Mesendoderm (in vitro differentiated cells): ENCODE results near the gene PLAAT2.

Source experiments
- DNase-seq: peaks from one replicate; pipeline ENCODE4 v3.0.0; 2013
- H2AK5ac ChIP-seq: 2 replicates; pipeline ENCODE4 v1.6.1; 2013; ENCODE audit warnings: low read length, inconsistent platforms
- H2BK120ac ChIP-seq: 2 replicates; pipeline ENCODE4 v1.6.1; 2013; ENCODE audit warnings: low read depth, mild to moderate bottlenecking, low read length, moderate library complexity, mixed read lengths
- H2BK15ac ChIP-seq: replicated peaks from 2 replicates; pipeline ENCODE4 v1.6.1; 2013; ENCODE audit warnings: low read depth, mild to moderate bottlenecking, moderate library complexity
- H2BK5ac ChIP-seq: 2 replicates; pipeline ENCODE4 v1.6.1; 2013; ENCODE audit warnings: low read length, inconsistent platforms
- H3K18ac ChIP-seq: 2 replicates; pipeline ENCODE4 v1.6.1; 2013; ENCODE audit warnings: mild to moderate bottlenecking, low read length, mixed read lengths
- H3K23ac ChIP-seq: one replicate; pipeline ENCODE4 v1.6.1; 2013; ENCODE audit warnings: low read length
- H3K27ac ChIP-seq: 2 replicates; pipeline ENCODE4 v1.5.1; 2013; ENCODE audit warnings: low read depth, mild to moderate bottlenecking, inconsistent platforms, low read length, moderate library complexity
- H3K27me3 ChIP-seq: 2 replicates; pipeline ENCODE4 v1.6.1; 2013; ENCODE audit warnings: low read length, control low read depth, mild to moderate bottlenecking, inconsistent platforms; ENCODE audit not compliant: insufficient read depth, poor library complexity
- H3K36me3 ChIP-seq: 2 replicates; pipeline ENCODE4 v1.6.1; 2013; ENCODE audit warnings: low read length, inconsistent platforms; ENCODE audit not compliant: control insufficient read depth, insufficient read depth
- H3K4ac ChIP-seq: one replicate; pipeline ENCODE4 v1.6.1; 2013; ENCODE audit warnings: low read depth, mild to moderate bottlenecking, low read length, moderate library complexity
- H3K4me1 ChIP-seq: 2 replicates; pipeline ENCODE4 v1.6.1; 2013; ENCODE audit warnings: low read depth, low read length, inconsistent platforms; ENCODE audit not compliant: control insufficient read depth
- H3K4me2 ChIP-seq: 2 replicates; pipeline ENCODE4 v1.6.1; 2013; ENCODE audit warnings: low read length
- H3K4me3 ChIP-seq: 2 replicates; pipeline ENCODE4 v1.5.1; 2013; ENCODE audit warnings: mild to moderate bottlenecking, low read length
- H3K56ac ChIP-seq: one replicate; pipeline ENCODE4 v1.6.1; 2013; ENCODE audit warnings: low read length
- H3K79me1 ChIP-seq: 2 replicates; pipeline ENCODE4 v1.6.1; 2013; ENCODE audit warnings: low read length, inconsistent platforms
- H3K79me2 ChIP-seq: 2 replicates; pipeline ENCODE4 v1.6.1; 2013; ENCODE audit warnings: mild to moderate bottlenecking, low read length; ENCODE audit not compliant: control insufficient read depth, insufficient read depth
- H3K9ac ChIP-seq: 2 replicates; pipeline ENCODE4 v1.6.1; 2013; ENCODE audit warnings: low read length, inconsistent platforms
- H4K5ac ChIP-seq: one replicate; pipeline ENCODE4 v1.6.1; 2013; ENCODE audit warnings: low read length
- H4K8ac ChIP-seq: one replicate; pipeline ENCODE4 v1.6.1; 2013; ENCODE audit warnings: low read depth, mild to moderate bottlenecking, control low read depth, low read length, moderate library complexity
- WGBS: extraction: QIAGEN DNeasy Blood & Tissue Kit; methylation state at CpG from one replicate; pipeline ENCODE4 v1.1.7; 2013; ENCODE audit warnings: low lambda C conversion rate, missing lambda C conversion rate; ENCODE audit not compliant: insufficient coverage; ENCODE audit errors: extremely low coverage; 5-methylcytosine and 5-hydroxymethylcytosine counted together

PLAAT2 gene

DNA sequence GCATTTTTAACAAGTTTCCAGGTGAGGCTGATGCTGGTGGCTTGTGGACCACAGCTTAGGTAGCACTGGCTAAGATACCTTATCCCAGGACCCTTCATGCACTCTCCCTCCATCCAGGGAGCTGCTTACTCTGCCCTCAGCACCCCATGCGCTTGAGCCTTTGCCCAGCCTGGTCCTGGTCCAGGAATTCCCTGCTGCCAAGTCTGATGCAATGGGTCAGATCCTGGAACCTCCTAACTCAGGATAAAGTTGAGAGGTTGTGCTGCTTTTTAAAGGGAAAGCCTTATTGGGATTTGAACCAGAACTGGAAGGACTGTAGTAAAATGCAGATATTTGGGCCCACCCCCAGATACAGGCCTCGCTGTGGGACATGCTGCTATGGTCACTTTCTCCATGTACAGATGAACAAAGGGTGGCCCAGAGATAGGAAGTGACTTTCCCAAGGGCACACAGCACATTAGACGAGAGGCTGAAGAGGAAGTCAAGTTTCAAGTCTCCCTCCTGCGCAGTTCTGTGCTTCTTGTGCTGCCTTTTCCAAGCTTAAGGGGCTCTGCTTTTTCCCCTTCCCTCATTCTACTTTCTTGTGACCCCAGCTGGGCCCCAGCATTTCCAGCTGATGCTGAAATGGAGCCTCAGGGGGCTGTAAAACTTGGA is 58.1 kb downstream of the PLAAT2 start:
- Histone ChIP-seq H2AK5ac (peak overlapping the region; percentile 71), H3K56ac (peak overlapping the region; percentile 67), H2BK15ac (no peak overlapping the region), H3K18ac (peak overlapping the region; percentile 21), H4K5ac (no peak overlapping the region), H3K79me2 (no peaks in the 10 kb centered on the region), H2BK120ac (peak overlapping the region; percentile 86), H3K79me1 (no peaks in the 10 kb centered on the region), H3K4me1 (peaks cover 23% of the 10 kb centered on the region), H3K4me3 (no peak overlapping the region), H2BK5ac (peak overlapping the region; percentile 43), H4K8ac (no peak overlapping the region), H3K27ac (no peak overlapping the region), H3K9ac (peak overlapping the region; percentile 12), H3K23ac (no peak overlapping the region), H3K27me3 (no peaks in the 10 kb centered on the region), H3K4me2 (no peak overlapping the region), H3K36me3 (no peaks in the 10 kb centered on the region), H3K4ac (peak overlapping the region; percentile 95)
- DNase-seq = no peak
- WGBS = no CpG with 5 or more reads among the region's 4 CpGs

DNA sequence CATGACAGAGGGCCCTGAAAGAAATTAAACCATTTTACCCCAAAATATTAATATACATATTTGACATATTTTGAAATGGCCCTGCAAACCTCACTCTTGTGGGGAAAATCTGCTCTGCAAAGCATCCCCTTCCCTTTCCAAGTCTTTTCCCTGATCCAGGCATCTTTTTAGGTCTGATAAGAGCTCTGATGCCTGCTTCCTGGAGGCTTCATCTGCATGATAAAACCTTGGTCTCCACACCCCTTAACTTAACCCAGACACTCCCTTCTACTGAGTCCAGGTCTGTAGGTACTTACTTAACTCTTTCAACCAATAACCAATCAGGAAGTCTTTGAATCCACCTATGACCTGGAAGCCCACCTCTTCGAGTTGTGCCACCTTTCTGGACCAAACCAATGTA is 59.1 kb downstream of the PLAAT2 start:
- Histone ChIP-seq H3K4me2 (no peak overlapping the region), H4K5ac (peak overlapping the region; percentile 7), H3K79me2 (no peaks in the 10 kb centered on the region), H3K79me1 (no peaks in the 10 kb centered on the region), H3K27me3 (no peaks in the 10 kb centered on the region), H2AK5ac (no peak overlapping the region), H2BK5ac (peak overlapping the region; percentile 51), H3K18ac (no peak overlapping the region), H2BK120ac (peak overlapping the region; percentile 86), H3K4me3 (no peak overlapping the region), H3K27ac (no peak overlapping the region), H3K36me3 (no peaks in the 10 kb centered on the region), H4K8ac (no peak overlapping the region), H3K4me1 (peaks cover 23% of the 10 kb centered on the region), H3K23ac (no peak overlapping the region), H2BK15ac (no peak overlapping the region), H3K56ac (no peak overlapping the region), H3K9ac (no peak overlapping the region), H3K4ac (peak overlapping the region; percentile 98)
- WGBS = no CpG with 5 or more reads among the region's 1 CpG
- peak; percentile 57 for DNase-seq

- Histone ChIP-seq H4K8ac (peak overlapping the region; percentile 67), H3K23ac (no peak overlapping the region), H2AK5ac (no peak overlapping the region), H3K27ac (peak overlapping the region; percentile 55), H3K4me2 (no peak overlapping the region), H4K5ac (peak overlapping the region; percentile 54), H3K4me3 (no peak overlapping the region), H3K9ac (no peak overlapping the region), H3K27me3 (no peaks in the 10 kb centered on the region), H3K36me3 (no peaks in the 10 kb centered on the region), H2BK120ac (peak overlapping the region; percentile 46), H3K4me1 (peaks cover 23% of the 10 kb centered on the region), H3K56ac (peak overlapping the region; percentile 45), H2BK5ac (peak overlapping the region; percentile 90), H3K18ac (peak overlapping the region; percentile 55), H3K79me2 (no peaks in the 10 kb centered on the region), H3K4ac (peak overlapping the region; percentile 98), H3K79me1 (no peaks in the 10 kb centered on the region), H2BK15ac (no peak overlapping the region)
- DNase-seq = no peak
- no CpG with 5 or more reads among the region's 6 CpGs for WGBS
Measured at GRCh38 chr11:63503492-63503891, 59.7 kb downstream of the PLAAT2 start.
